Central memory CD8-positive, alpha-beta T cell (primary cell): Measurements from ENCODE around the gene FAM222B.
"Not testable (repeated sequence)": the region's sequence is repeated elsewhere in the genome, so short reads cannot be mapped to it uniquely, and the experiment has no call there.

Experiments
- ATAC-seq: fragments of 150-1000 bp; cut with Tn5 transposase; replicated peaks from 2 replicates; pipeline ENCODE4 v1.10.0; 2022; ENCODE audit warnings: mild to moderate bottlenecking, moderate FRiP score, moderate number of reproducible peaks; ENCODE audit not compliant: poor library complexity, severe bottlenecking; ENCODE audit errors: extremely low read depth
- DNase-seq, 2 donors: peaks; one replicate each; pipeline ENCODE4 v3.0.0; 2021; ENCODE audit warnings: low spot score in 2 of 2
- H3K27ac Mint-ChIP-seq: one replicate; pipeline ENCODE4 v1.8.0; 2022; ENCODE audit warnings: low read depth, mild to moderate bottlenecking, moderate library complexity, mixed read lengths
- H3K27me3 Mint-ChIP-seq: one replicate; pipeline ENCODE4 v1.8.0; 2022; ENCODE audit warnings: mixed read lengths
- H3K36me3 Mint-ChIP-seq: one replicate; pipeline ENCODE4 v1.8.0; 2022; ENCODE audit warnings: mild to moderate bottlenecking, moderate library complexity, mixed read lengths; ENCODE audit not compliant: insufficient read depth
- H3K4me1 Mint-ChIP-seq: one replicate; pipeline ENCODE4 v1.8.0; 2022; ENCODE audit warnings: mixed read lengths
- H3K4me3 Mint-ChIP-seq: one replicate; pipeline ENCODE4 v1.8.0; 2022; ENCODE audit warnings: mild to moderate bottlenecking, moderate library complexity, mixed read lengths
- H3K9me3 Mint-ChIP-seq: one replicate; pipeline ENCODE4 v1.8.0; 2022; ENCODE audit warnings: mixed read lengths

FAM222B gene

GRCh38 chr17:28743243-28744103 lies 99.1 kb downstream of the FAM222B start, which contains the start of gene TRAF4:
Gene TRAF4, plus strand, starts transcription at chr17:28744011. Its CDS starts 102 bp downstream, at chr17:28744113.
- peak; percentile 91 for ATAC-seq
- Mint-ChIP-seq H3K4me1 (peaks cover 29% of the 10 kb centered on the region), H3K27me3 (no peaks in the 10 kb centered on the region), H3K9me3 (no peaks in the 10 kb centered on the region), H3K27ac (peak within 1 kb of the TSS; percentile 86), H3K36me3 (peaks cover 13% of the 10 kb centered on the region), H3K4me3 (peak within 1 kb of the TSS; percentile 80)
- peak; percentile 47 to 48 for DNase-seq

GRCh38 chr17:28741358-28742349 lies 100.9 kb downstream of the FAM222B start:
- Mint-ChIP-seq H3K4me3 (peak overlapping the region; percentile 60), H3K27me3 (no peaks in the 10 kb centered on the region), H3K27ac (no peak overlapping the region), H3K9me3 (no peaks in the 10 kb centered on the region), H3K4me1 (peaks cover 31% of the 10 kb centered on the region), H3K36me3 (peaks cover 13% of the 10 kb centered on the region)
- ATAC-seq, result no peak
- DNase-seq, result no peak

GRCh38 chr17:28740406-28741357 lies 101.9 kb downstream of the FAM222B start:
- Mint-ChIP-seq H3K27ac (no peak overlapping the region), H3K4me1 (peaks cover 24% of the 10 kb centered on the region), H3K4me3 (no peak overlapping the region)

GRCh38 chr17:28738680-28739384 lies 103.8 kb downstream of the FAM222B start:
- ATAC-seq, result peak; percentile 42
- no peaks in the 10 kb centered on the region for H3K27me3 Mint-ChIP-seq
- H3K4me1 Mint-ChIP-seq, result peaks cover 11% of the 10 kb centered on the region
- H3K4me3 Mint-ChIP-seq, result no peak overlapping the region
- DNase-seq, result no peak
- H3K9me3 Mint-ChIP-seq, result no peaks in the 10 kb centered on the region
- peak overlapping the region; percentile 64 for H3K27ac Mint-ChIP-seq
- peaks cover 3% of the 10 kb centered on the region for H3K36me3 Mint-ChIP-seq

More at GRCh38 chr17:28740406-28741357, 101.9 kb downstream of the FAM222B start:
- Mint-ChIP-seq H3K36me3 (peaks cover 11% of the 10 kb centered on the region), H3K9me3 (no peaks in the 10 kb centered on the region), H3K27me3 (no peaks in the 10 kb centered on the region)
- ATAC-seq (no peak), DNase-seq (no peak)

- peaks cover 1% of the 10 kb centered on the region for H3K36me3 Mint-ChIP-seq
- H3K27me3 Mint-ChIP-seq, result no peaks in the 10 kb centered on the region
- peak overlapping the region; percentile 64 for H3K27ac Mint-ChIP-seq
- H3K4me3 Mint-ChIP-seq, result no peak overlapping the region
- DNase-seq (no peak), ATAC-seq (peak; percentile 35)
- H3K9me3 Mint-ChIP-seq, result no peaks in the 10 kb centered on the region
- H3K4me1 Mint-ChIP-seq, result peaks cover 11% of the 10 kb centered on the region
Observed at GRCh38 chr17:28737770-28738679, 104.6 kb downstream of the FAM222B start.

- Mint-ChIP-seq H3K27me3 (no peaks in the 10 kb centered on the region), H3K4me1 (peaks cover 11% of the 10 kb centered on the region), H3K36me3 (peaks cover 1% of the 10 kb centered on the region), H3K4me3 (no peak overlapping the region), H3K9me3 (no peaks in the 10 kb centered on the region), H3K27ac (no peak overlapping the region)
- no peak for DNase-seq
- no peak for ATAC-seq
Observed at GRCh38 chr17:28737316-28737715, 105.3 kb downstream of the FAM222B start.

GRCh38 chr17:28735913-28736769 lies 106.4 kb downstream of the FAM222B start:
- not testable (repeated sequence) for H3K36me3 Mint-ChIP-seq, H3K27ac Mint-ChIP-seq, H3K4me3 Mint-ChIP-seq, H3K9me3 Mint-ChIP-seq, ATAC-seq, H3K27me3 Mint-ChIP-seq, DNase-seq
- peaks cover 11% of the 10 kb centered on the region for H3K4me1 Mint-ChIP-seq

GRCh38 chr17:28735242-28735722 lies 107.3 kb downstream of the FAM222B start:
- H3K27ac Mint-ChIP-seq, result no peak overlapping the region
- no peak overlapping the region for H3K4me3 Mint-ChIP-seq
- H3K4me1 Mint-ChIP-seq, result peaks cover 11% of the 10 kb centered on the region
- no peak for DNase-seq
- no peaks in the 10 kb centered on the region for H3K27me3 Mint-ChIP-seq
- ATAC-seq, result no peak
- peaks cover 1% of the 10 kb centered on the region for H3K36me3 Mint-ChIP-seq
- H3K9me3 Mint-ChIP-seq, result no peaks in the 10 kb centered on the region

- peaks cover 12% of the 10 kb centered on the region for H3K4me1 Mint-ChIP-seq
- H3K4me3 Mint-ChIP-seq, result no peak overlapping the region
- H3K27me3 Mint-ChIP-seq, result no peaks in the 10 kb centered on the region
- no peaks in the 10 kb centered on the region for H3K9me3 Mint-ChIP-seq
- H3K36me3 Mint-ChIP-seq, result peaks cover 1% of the 10 kb centered on the region
- DNase-seq (no peak), ATAC-seq (no peak)
- no peak overlapping the region for H3K27ac Mint-ChIP-seq
Observed at GRCh38 chr17:28734712-28735241, 107.8 kb downstream of the FAM222B start.

GRCh38 chr17:28733346-28733745 lies 109.2 kb downstream of the FAM222B start:
- H3K27me3 Mint-ChIP-seq, result no peaks in the 10 kb centered on the region
- DNase-seq, result no peak
- ATAC-seq, result no peak
- H3K27ac Mint-ChIP-seq, result no peak overlapping the region
- peaks cover 6% of the 10 kb centered on the region for H3K36me3 Mint-ChIP-seq
- H3K4me1 Mint-ChIP-seq, result peaks cover 13% of the 10 kb centered on the region
- no peaks in the 10 kb centered on the region for H3K9me3 Mint-ChIP-seq
- H3K4me3 Mint-ChIP-seq, result no peak overlapping the region
